Left kidney (tissue), 2 donors: ENCODE results near the gene PIAS4. TPM values are rescaled to one million over a fixed set of nuclear protein-coding genes. Genes with fewer than 3 reads are reported as not detected.

Experiments used
- DNase-seq: peaks from one replicate; pipeline ENCODE4 v3.0.0-alpha.2; 2013
- polyA plus RNA-seq: library from polyadenylated mRNA; unstranded; fragments of 120-200 nt; gene quantifications from one replicate; pipeline ENCODE4 v1.2.1, GENCODE V29; 2013; ENCODE audit not compliant: insufficient read length

Gene PIAS4
- polyA plus RNA-seq, 1 donor, result 32.6 TPM

DNA sequence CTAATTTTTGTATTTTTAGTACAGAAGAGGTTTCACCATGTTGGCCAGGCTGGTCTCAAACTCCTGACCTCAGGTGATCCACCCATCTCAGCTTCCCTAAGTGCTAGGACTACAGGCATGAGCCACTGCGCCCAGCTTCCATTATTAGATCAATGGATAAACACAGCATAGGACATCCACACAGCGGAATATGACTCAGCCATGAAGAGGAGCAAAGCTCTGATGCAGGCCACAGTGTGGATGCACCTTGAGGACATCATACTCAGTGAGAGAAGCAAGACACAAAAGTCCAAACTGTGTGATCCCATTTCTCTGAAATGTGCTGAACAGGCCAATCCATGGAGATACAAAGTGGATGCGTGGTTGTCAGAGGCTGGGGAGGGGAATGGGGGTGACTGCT, 64.1 kb downstream of the PIAS4 start:
- no peak for DNase-seq

DNA sequence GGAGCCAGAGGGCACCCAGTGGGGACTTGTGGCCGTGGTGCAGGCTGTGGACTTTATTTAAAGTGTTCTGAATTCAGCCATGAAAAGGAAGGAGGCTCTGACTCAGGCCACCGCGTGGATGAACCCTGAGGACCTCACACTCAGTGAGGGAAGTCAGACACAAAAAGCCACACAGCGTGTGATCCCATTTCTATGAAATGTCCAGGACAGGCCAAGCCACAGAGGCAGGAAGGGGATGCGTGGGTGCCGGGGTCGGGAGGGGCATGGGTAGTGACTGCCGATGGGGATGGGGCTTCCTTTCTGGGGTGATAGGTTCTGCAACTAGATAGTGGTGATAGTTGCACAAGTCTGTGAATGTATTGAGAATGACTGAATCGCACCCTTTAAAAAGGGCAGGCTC, 67.8 kb downstream of the PIAS4 start:
- DNase-seq, result no peak

DNA sequence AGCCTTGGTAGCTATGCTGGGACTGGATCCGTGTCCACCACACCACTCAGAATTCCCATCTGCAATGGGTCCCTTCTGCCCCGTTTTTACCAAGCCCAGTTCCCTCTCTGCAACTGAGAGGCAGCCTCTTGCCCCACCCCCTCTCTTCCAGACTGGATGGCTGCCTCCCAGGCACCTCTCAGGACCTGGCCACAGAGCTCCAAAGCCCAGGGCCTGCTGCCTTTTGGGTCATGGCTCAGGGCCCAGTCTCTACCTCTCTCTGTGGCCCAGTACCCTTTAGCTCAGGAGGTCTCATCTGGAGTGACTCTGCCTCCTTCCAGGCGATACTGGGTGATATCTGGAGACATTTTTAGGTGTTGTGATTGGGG, 69.5 kb downstream of the PIAS4 start:
- no peak for DNase-seq

DNA sequence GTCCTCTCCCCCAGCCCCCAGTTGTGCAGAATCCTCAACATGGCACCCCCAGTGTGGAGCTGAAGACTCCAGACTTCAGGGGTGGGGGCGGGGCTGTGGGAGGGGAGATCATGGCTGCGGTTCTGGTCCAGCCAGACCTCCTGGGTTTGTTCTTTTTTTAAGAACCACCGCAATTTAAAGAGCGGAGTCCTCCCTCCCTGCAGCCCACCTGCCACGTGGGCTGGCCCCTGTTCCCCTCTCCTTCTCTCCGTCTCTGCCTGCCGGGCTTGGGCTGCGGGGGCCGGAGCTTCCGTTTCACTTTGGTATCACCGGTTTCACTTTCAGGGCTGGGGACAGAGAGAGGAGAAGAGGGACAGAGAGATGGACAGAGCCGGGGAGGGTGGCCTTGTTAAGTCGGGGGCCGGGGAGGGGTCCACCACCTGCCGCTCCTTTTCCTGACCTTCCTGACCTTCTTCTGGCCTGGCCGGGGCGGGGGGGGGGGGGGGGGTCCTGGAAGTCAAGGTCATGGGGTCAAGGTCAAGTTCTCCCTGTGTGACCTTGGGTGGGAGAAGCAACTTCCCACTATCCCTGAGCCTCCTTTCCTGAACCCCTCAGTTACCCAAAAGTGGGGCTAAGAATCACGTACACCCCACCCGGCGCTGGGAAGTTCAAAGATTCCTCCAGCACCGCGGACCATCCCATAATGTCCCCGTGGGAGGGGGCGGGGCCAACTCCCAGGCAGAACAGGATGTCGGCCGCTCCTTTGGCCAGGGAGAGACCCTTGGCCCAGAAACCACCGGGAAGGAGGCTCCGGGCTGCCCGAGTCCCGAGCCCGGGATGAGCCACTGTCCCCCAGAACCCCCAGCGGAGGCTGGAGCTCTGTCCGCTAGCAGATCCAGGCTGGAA, 70.5 kb downstream of the PIAS4 start:
- DNase-seq, result peak; percentile 75

DNA sequence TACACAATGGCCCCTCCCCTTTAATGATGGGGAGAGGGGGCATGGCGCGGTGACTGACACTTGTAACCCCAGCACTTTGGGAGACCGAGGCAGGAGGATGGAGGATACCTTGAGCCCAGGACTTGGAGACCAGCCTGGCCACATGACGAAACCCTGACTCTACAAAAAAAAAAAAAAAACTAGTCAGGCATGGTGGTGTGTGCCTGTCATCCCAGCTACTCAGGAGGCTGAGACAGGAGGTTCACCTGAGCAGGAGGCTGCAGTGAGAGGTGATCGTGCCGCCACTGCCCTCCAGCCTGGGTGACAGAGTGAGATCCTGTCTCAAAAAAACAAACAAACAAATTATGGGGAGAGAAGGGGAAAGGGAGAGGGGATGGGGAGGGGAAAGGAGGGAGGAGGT, 72.9 kb downstream of the PIAS4 start:
- DNase-seq, result no peak

DNA sequence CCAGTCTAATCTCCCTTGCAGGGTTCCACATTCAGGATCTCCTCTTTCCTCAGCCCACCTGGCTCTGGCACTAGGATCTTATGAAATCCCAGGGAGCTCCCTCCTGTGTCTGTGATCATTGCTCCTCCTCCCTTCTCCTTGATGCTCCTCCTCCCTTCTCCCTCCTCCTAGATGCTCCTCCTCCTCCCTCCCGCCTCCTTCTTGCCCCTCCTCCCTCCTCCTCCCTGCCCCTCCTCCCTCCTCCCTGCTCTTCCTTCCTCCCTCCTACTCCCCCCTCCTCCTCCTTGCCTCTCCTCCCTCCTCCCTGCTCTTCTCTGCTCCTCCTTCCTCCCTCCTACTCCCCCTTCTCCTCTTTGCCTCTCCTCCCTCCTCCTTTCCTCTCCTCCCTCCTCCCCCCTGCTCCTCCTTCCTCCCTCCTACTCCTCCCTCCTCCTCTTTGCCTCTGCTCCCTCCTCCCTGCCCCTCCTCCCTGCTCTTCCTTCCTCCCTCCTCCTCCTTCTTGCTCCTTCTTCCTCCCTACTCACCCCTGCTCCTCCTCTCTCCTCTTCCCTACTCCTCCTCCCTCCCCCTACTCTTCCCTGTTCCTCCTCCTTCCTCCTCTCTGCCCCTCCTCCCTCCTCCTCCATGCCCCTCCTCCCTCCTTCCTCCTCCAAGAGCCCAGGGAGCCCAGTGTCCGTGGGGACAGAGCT, 74.0 kb downstream of the PIAS4 start:
- no peak for DNase-seq

DNA sequence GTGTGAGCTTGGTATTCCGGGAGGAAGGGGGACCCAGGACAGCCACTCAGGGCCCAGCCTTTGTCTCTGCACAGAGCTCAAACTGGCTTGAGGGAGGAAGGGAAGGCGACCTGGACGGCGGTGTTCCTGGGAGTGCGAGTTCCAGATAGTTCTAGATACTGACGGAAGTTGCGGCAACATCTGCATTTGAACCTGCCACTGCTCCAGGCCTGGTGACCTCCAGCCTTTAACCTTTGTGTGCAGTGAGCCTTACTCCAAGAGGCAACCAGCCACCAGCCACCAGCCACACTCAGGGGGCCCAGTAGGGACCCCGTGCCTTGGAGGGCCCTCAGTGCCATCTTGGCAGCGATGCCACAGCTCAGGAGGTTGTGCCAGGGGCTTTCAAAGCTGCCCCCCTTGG, 74.6 kb downstream of the PIAS4 start:
- no peak for DNase-seq

DNA sequence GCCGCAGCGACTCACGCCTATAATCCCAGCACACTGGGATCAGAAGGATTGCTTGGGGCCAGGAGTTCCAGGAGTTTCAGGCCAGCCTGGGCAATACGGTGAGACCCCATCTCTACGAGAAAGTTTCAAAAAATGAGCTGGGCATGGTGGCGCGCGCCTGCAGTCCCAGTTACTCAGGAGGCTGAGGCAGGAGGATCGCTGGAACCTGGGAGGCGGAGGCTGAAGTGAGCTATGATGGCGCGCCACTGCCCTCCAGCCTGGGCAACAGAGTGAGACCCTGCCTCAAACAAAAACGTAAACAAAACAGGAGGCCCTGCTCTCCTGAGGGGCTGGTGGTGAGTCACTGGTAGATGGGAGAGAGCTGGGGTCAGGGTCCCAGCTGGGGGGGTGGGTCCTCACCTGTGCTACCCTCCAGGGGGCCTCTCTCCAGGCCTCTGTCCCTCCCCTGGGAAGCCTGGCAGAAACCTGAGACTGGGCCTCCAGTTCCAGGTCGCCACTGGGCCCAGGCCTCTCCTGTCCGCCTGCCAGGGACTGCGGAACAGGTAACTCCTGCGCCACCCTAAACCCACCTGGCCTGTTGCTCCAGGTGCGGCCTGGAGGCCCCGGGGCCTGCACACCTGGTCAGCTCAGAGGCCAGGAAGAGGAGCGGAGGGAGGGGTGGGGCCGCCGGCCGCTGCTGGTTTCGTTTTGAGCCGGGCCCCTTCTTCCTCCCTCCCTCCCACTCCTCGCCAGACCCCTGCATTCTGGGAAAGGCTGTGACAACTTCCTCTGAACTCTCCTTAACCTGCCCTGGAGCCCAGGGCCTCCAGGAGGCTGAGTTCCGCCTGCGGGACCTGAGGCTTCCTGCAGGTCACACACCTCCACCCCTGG, 76.4 kb downstream of the PIAS4 start:
- DNase-seq, result peak; percentile 81

DNA sequence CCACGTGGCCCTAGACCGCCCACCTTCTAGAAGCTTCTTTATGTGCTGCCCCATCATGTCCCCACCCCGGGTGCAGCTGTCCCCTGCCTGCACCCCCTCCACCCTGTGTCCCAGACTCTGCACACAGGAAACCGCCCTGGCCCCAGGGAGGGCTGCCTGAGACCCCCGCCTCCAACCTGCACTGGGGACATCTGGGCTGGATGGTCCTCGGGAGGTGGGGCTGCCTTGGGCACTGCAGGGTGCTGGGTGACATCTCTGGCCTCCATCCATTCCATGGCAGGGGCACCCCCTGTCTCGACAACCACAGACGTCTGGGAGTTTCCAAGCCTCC, 77.0 kb downstream of the PIAS4 start:
- no peak for DNase-seq

DNA sequence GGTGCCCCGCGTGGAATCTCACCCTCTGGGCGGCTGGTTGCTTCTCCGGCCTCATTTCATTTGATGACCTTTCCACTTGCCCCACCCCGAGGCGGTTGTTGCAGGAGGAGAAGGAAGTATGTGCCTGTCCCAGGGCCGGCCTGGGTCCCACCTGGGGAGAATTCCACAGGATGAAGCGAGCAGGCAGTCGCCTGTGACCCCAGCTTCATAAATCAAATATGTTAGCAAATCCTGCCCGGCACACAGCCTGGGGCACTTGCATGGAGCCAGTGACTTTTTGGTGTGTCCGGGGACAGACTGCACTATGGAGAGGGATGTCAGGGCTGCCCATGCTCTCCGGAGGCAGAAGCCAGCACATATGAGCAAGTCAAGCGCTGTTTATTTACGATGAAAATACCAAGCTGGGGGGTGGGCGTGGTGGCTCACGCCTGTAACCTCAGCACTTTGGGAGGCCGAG, 78.9 kb downstream of the PIAS4 start:
- peak; percentile 31 for DNase-seq

DNA sequence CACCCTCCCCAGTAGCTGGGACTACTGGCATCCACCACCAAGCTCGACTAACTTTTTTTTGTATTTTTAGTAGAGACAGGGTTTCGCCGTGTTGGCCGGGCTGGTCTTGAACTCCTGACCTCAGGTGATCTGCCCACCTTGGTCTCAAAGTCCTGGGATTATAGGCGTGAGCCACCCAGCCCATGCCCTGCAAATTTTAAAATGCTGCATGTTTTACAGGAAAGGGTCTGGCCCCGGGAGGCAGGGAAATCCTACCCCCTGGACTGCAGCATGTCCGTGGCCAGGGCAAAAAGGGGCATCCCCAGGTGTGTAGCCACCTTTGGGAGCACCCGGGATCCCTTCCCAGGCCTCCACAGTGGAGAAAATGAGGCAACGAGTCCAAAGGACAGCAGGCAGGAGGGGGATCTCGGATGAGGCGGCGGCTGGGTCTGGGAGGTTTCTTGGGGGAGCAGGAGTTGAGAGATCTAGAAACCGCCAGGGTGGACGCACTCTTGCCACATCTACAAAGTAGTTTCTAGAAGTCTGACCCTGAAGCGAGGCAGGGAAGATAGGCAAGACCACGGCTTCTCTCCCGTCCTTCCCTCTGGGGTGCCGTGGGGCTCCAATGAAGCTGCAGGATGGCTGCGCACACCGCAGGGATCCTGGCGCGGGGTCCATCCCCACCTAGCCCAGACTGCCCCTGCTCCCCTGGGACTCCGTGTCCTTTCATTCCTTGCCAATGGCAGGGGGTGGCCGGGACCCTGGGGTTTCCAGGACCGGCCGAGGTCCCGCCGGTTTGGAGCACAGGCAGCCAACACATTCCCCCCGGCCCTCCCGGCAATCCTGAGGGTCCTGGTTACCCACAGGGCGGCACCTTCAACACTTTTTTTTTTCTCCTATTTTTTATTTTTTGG, 80.5 kb downstream of the PIAS4 start:
- no peak for DNase-seq

DNA sequence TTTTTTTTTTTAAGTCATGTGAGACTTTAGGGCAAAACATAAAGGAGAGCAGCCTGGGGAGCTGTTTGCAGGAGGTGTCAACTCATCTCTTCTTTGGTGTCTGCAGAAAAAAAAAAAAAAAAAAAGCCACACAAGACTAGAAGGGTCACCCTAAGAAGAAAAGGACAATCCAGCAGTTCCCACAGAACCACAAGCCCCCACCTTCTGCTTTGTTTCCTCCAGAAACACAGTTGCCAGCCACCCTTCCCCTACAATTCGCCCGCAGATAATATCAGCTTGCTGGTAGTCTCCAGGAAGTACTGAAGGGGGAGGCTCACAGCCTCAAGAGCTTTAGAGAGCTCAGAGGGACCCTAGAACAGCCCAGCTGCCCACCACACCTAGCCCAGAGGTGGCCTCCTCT, 81.4 kb downstream of the PIAS4 start:
- no peak for DNase-seq

Other genes with a start within 250 kb of the PIAS4 start
- 16.9 TPM for gene APBA3, start 246.0 kb upstream of the PIAS4 start, polyA plus RNA-seq
- 22.6 TPM for gene MRPL54, start 245.1 kb upstream of the PIAS4 start, polyA plus RNA-seq
- gene RAX2, start 235.5 kb upstream of the PIAS4 start, polyA plus RNA-seq, result not detected
- 0.96 TPM for gene MATK, start 221.4 kb upstream of the PIAS4 start, polyA plus RNA-seq
- gene ZFR2, start 138.7 kb upstream of the PIAS4 start, polyA plus RNA-seq, result 2.4 TPM
- gene ATCAY, start 127.1 kb upstream of the PIAS4 start, polyA plus RNA-seq, result 0.18 TPM
- not detected for gene NMRK2, start 74.7 kb upstream of the PIAS4 start, polyA plus RNA-seq
- 34.6 TPM for gene DAPK3, start 36.6 kb upstream of the PIAS4 start, polyA plus RNA-seq
- 1,435 TPM for gene EEF2, start 22.3 kb upstream of the PIAS4 start, polyA plus RNA-seq
- 7.9 TPM for gene ZBTB7A, start 59.2 kb downstream of the PIAS4 start, polyA plus RNA-seq
- gene MAP2K2, start 116.4 kb downstream of the PIAS4 start, polyA plus RNA-seq, result 92.7 TPM
- 1.00 TPM for gene CREB3L3, start 145.9 kb downstream of the PIAS4 start, polyA plus RNA-seq
- 16.3 TPM for gene SIRT6, start 174.8 kb downstream of the PIAS4 start, polyA plus RNA-seq
- gene ANKRD24, start 175.0 kb downstream of the PIAS4 start, polyA plus RNA-seq, result 1.4 TPM
- gene EBI3, start 221.8 kb downstream of the PIAS4 start, polyA plus RNA-seq, result 0.35 TPM
- gene YJU2, start 239.3 kb downstream of the PIAS4 start, polyA plus RNA-seq, result 16.6 TPM